H9 (cell line): ENCODE results near the gene ERVV-1. TPM values are rescaled to one million over a fixed set of nuclear protein-coding genes. Genes with fewer than 3 reads are reported as not detected.

Source experiments
- DNase-seq: peaks from one replicate; pipeline ENCODE4 v3.0.0-alpha.2; 2017
- H2AFZ ChIP-seq: one replicate; pipeline ENCODE4 v1.6.1; 2013; ENCODE audit warnings: mild to moderate bottlenecking, low read length, control low read depth, moderate library complexity
- H2AK5ac ChIP-seq: 2 replicates; pipeline ENCODE4 v1.6.1; 2013; ENCODE audit warnings: low read length, control low read depth, mixed read lengths; ENCODE audit not compliant: insufficient read length
- H2BK120ac ChIP-seq: one replicate; pipeline ENCODE4 v1.6.1; 2013; ENCODE audit warnings: low read depth, mild to moderate bottlenecking, low read length, control low read depth, inconsistent platforms; ENCODE audit not compliant: poor library complexity, severe bottlenecking
- H2BK12ac ChIP-seq: 2 replicates; pipeline ENCODE4 v1.6.1; 2013; ENCODE audit warnings: low read length, control low read depth, mixed read lengths, low read depth; ENCODE audit not compliant: insufficient read length
- H2BK15ac ChIP-seq: 2 replicates; pipeline ENCODE4 v1.6.1; 2013; ENCODE audit warnings: low read depth, low read length, control low read depth
- H2BK20ac ChIP-seq: one replicate; pipeline ENCODE4 v1.6.1; 2013; ENCODE audit warnings: low read depth, mild to moderate bottlenecking, low read length, control low read depth, inconsistent platforms; ENCODE audit not compliant: poor library complexity, severe bottlenecking
- H2BK5ac ChIP-seq: 2 replicates; pipeline ENCODE4 v1.6.1; 2013; ENCODE audit warnings: low read length, control low read depth, mixed read lengths; ENCODE audit not compliant: insufficient read length
- H3K14ac ChIP-seq: 2 replicates; pipeline ENCODE4 v1.6.1; 2013; ENCODE audit warnings: low read length, control low read depth; ENCODE audit not compliant: insufficient read depth
- H3K18ac ChIP-seq: 2 replicates; pipeline ENCODE4 v1.6.1; 2013; ENCODE audit warnings: low read depth, mild to moderate bottlenecking, mixed read lengths, low read length, control low read depth; ENCODE audit not compliant: insufficient read length
- H3K23ac ChIP-seq: 2 replicates; pipeline ENCODE4 v1.6.1; 2013; ENCODE audit warnings: low read length, control low read depth, mixed read lengths, low read depth; ENCODE audit not compliant: insufficient read length
- H3K23me2 ChIP-seq: 2 replicates; pipeline ENCODE4 v1.6.1; 2013; ENCODE audit warnings: low read depth, mild to moderate bottlenecking, mixed read lengths, low read length, control low read depth; ENCODE audit not compliant: insufficient read length, poor library complexity, severe bottlenecking
- H3K27ac ChIP-seq: 2 replicates; pipeline ENCODE4 v1.5.1; 2013; ENCODE audit warnings: low read length, control low read depth, mixed read lengths, low read depth; ENCODE audit not compliant: insufficient read length
- H3K27me3 ChIP-seq: 2 replicates; pipeline ENCODE4 v1.6.1; 2013; ENCODE audit warnings: low read length, control low read depth, inconsistent platforms; ENCODE audit not compliant: insufficient read depth
- H3K4ac ChIP-seq: 2 replicates; pipeline ENCODE4 v1.6.1; 2013; ENCODE audit warnings: low read depth, mild to moderate bottlenecking, control low read depth, inconsistent platforms, low read length, moderate library complexity
- H3K4me1 ChIP-seq: 2 replicates; pipeline ENCODE4 v1.6.1; 2013; ENCODE audit warnings: low read length, control low read depth, inconsistent platforms; ENCODE audit not compliant: insufficient read depth
- H3K4me2 ChIP-seq: 2 replicates; pipeline ENCODE4 v1.6.1; 2013; ENCODE audit warnings: low read length, control low read depth, mixed read lengths; ENCODE audit not compliant: insufficient read length, insufficient read depth
- H3K56ac ChIP-seq: 2 replicates; pipeline ENCODE4 v1.6.1; 2013; ENCODE audit warnings: low read depth, mild to moderate bottlenecking, mixed read lengths, low read length, control low read depth; ENCODE audit not compliant: insufficient read length
- H3K79me1 ChIP-seq: 2 replicates; pipeline ENCODE4 v1.6.1; 2013; ENCODE audit warnings: low read depth, mild to moderate bottlenecking, moderate library complexity, low read length, control low read depth, inconsistent platforms; ENCODE audit not compliant: insufficient read depth, poor library complexity, severe bottlenecking
- H3K79me2 ChIP-seq: 2 replicates; pipeline ENCODE4 v1.6.1; 2013; ENCODE audit warnings: low read length, control low read depth, inconsistent platforms; ENCODE audit not compliant: insufficient read depth
- H3K9ac ChIP-seq: 2 replicates; pipeline ENCODE4 v1.6.1; 2013; ENCODE audit warnings: low read length, control low read depth, mixed read lengths; ENCODE audit not compliant: insufficient read length; ENCODE audit errors: extremely low read depth
- H3K9me3 ChIP-seq: one replicate; pipeline ENCODE4 v1.6.1; 2013; ENCODE audit warnings: low read depth, low read length, inconsistent platforms; ENCODE audit not compliant: control insufficient read depth
- H3T11ph ChIP-seq: one replicate; pipeline ENCODE4 v1.6.1; 2013; ENCODE audit warnings: mild to moderate bottlenecking, low read length, control low read depth, inconsistent platforms
- H4K20me1 ChIP-seq: one replicate; pipeline ENCODE4 v1.6.1; 2013; ENCODE audit not compliant: control insufficient read depth, insufficient read length, insufficient read depth
- H4K5ac ChIP-seq: 2 replicates; pipeline ENCODE4 v1.6.1; 2013; ENCODE audit warnings: low read depth, mild to moderate bottlenecking, mixed read lengths, low read length, control low read depth; ENCODE audit not compliant: insufficient read length
- H4K8ac ChIP-seq: replicated peaks from 2 replicates; pipeline ENCODE4 v1.6.1; 2013; ENCODE audit warnings: low read length, control low read depth, mixed read lengths, low read depth; ENCODE audit not compliant: insufficient read length
- H4K91ac ChIP-seq: 2 replicates; pipeline ENCODE4 v1.6.1; 2013; ENCODE audit warnings: low read depth, mild to moderate bottlenecking, moderate library complexity, mixed read lengths, low read length, control low read depth; ENCODE audit not compliant: insufficient read length
- H3K27ac Mint-ChIP-seq, 3 experiments: 2 replicates in 2 of 3; 3 replicates in 1 of 3; pipeline ENCODE4 v1.8.0; 2020 to 2021; ENCODE audit warnings: mixed read lengths in 3 of 3, mild to moderate bottlenecking in 1 of 3, moderate library complexity in 1 of 3
- H3K27me3 Mint-ChIP-seq: 2 replicates; pipeline ENCODE4 v1.8.0; 2021; ENCODE audit warnings: low read depth, mild to moderate bottlenecking, moderate library complexity, mixed read lengths
- H3K36me3 Mint-ChIP-seq, 3 experiments: 2 replicates in 2 of 3; 3 replicates in 1 of 3; pipeline ENCODE4 v1.8.0; 2020 to 2021; ENCODE audit warnings: low read depth in 3 of 3, mixed read lengths in 3 of 3; ENCODE audit not compliant: insufficient read depth in 1 of 3
- H3K4me1 Mint-ChIP-seq, 2 experiments: 2 replicates each; pipeline ENCODE4 v1.8.0; 2020; ENCODE audit warnings: mixed read lengths in 2 of 2
- H3K4me3 Mint-ChIP-seq, 2 experiments: 2 replicates in 1 of 2; 3 replicates in 1 of 2; pipeline ENCODE4 v1.8.0; 2020 to 2021; ENCODE audit warnings: mild to moderate bottlenecking in 2 of 2, mixed read lengths in 2 of 2, moderate library complexity in 1 of 2
- H3K9me3 Mint-ChIP-seq, 2 experiments: 2 replicates in 1 of 2; 3 replicates in 1 of 2; pipeline ENCODE4 v1.8.0; 2020; ENCODE audit warnings: mild to moderate bottlenecking in 2 of 2, mixed read lengths in 2 of 2, moderate library complexity in 1 of 2
- CTCF ChIP-seq: fragments of 200-600 bp; sonication (generic); conservative IDR thresholded peaks from 3 replicates; pipeline ENCODE4 v1.8.0; 2021; ENCODE audit warnings: antibody characterized with exemption, mild to moderate bottlenecking
- WGBS: extraction: QIAGEN DNeasy Blood & Tissue Kit; methylation state at CpG from one replicate; pipeline ENCODE4 v1.1.7; 2013; ENCODE audit warnings: missing lambda C conversion rate, low lambda C conversion rate, mixed read lengths; ENCODE audit not compliant: insufficient read length; ENCODE audit errors: extremely low coverage; 5-methylcytosine and 5-hydroxymethylcytosine counted together
- total RNA-seq: library from RNA; stranded (reverse); gene quantifications from 2 replicates; pipeline ENCODE4 v1.2.1, GENCODE V29; 2021

Gene ERVV-1
- total RNA-seq, 1 experiment from 2014 or later: not detected

- Histone ChIP-seq H3K56ac (no peak overlapping the region), H3K9me3 (no peaks in the 10 kb centered on the region), H2BK15ac (no peak overlapping the region), H2BK20ac (no peak overlapping the region), H2BK12ac (no peak overlapping the region), H3K27ac (no peak overlapping the region), H3T11ph (no peak overlapping the region), H3K4ac (no peak overlapping the region), H2BK5ac (no peak overlapping the region), H3K23ac (no peak overlapping the region), H3K18ac (no peak overlapping the region), H2AK5ac (no peak overlapping the region), H3K27me3 (no peaks in the 10 kb centered on the region), H3K23me2 (no peaks in the 10 kb centered on the region), H4K8ac (no peak overlapping the region), H3K79me2 (no peaks in the 10 kb centered on the region), H3K79me1 (no peaks in the 10 kb centered on the region), H3K9ac (no peak overlapping the region), H3K14ac (no peak overlapping the region), H4K20me1 (no peaks in the 10 kb centered on the region), H3K4me1 (no peaks in the 10 kb centered on the region), H3K4me2 (no peak overlapping the region), H4K91ac (no peak overlapping the region), H4K5ac (no peak overlapping the region), H2AFZ (no peak overlapping the region), H2BK120ac (no peak overlapping the region)
- Mint-ChIP-seq H3K4me3 (no peak overlapping the region), H3K27me3 (peaks cover 9% of the 10 kb centered on the region), H3K4me1 (peaks cover 4 to 6% of the 10 kb centered on the region in 2 experiments; a peak in 3 of 4 replicates), H3K36me3 (peaks cover 0 to 4% (median 4%) of the 10 kb centered on the region in 3 experiments; a peak in 3 of 7 replicates), H3K9me3 (peaks cover 24 to 25% of the 10 kb centered on the region in 2 experiments), H3K27ac (no peak overlapping the region)
- no peak for DNase-seq
- WGBS: no CpG with 5 or more reads among the region's 2 CpGs
- TF ChIP-seq CTCF: no peak
Measured at GRCh38 chr19:53047379-53047778, 33.7 kb downstream of the ERVV-1 start.
